Measurements from ENCODE around the gene ZEB2. TPM values are rescaled to one million over a fixed set of nuclear protein-coding genes. Genes with fewer than 3 reads are reported as not detected.

Gene ZEB2
- total RNA-seq, 4 donors from 2014 or later: 187 to 346 (median 266) TPM

DNA sequence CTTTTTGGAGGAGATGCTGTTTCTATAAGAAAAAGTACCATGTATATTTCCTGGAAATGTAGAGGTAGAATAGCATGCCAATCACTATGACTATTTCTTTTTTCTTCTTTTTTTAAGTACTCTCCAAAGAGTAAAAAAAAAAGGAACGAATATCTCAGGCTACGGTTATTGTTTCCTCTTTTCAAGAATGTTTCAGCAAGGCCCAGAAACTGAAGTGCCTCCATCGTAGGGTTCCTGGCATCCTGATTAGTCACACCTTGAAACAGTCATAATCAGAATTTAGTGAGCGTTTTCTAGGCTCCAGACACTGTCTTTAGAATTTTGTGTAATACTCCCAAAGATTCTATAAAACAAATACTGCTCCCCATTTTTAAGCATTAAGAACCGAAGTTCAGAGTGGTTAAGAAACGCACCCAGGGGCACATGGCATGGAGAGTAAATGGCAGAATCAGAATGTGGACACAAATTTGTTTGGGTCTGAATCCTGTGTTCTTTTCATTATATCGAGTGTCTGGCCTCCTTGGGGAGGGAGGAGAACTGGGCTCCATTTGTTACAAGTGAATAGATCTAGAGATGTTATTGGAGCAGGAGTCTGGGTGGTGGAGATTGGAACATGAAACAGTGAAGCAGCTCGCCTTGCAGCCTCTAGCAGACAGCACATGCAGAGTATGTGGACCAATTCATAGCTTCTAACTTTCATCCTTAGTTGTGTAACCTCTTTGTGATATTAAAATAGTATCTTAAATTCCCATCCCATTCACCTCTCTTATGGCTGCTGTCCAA lies 26.7 kb downstream of the ZEB2 start:
- TF ChIP-seq CTCF (IDR thresholded peaks at IDR 0.05; ENCODE audit: low read depth): no peak

- no peak for TF ChIP-seq CTCF (IDR thresholded peaks at IDR 0.05; ENCODE audit: low read depth)
These were observed 29.1 kb downstream of the ZEB2 start for GRCh38 chr2:144490857-144491256.

GRCh38 chr2:144490017-144490416 lies 29.9 kb downstream of the ZEB2 start:
- TF ChIP-seq CTCF (IDR thresholded peaks at IDR 0.05; ENCODE audit: low read depth): no peak

DNA sequence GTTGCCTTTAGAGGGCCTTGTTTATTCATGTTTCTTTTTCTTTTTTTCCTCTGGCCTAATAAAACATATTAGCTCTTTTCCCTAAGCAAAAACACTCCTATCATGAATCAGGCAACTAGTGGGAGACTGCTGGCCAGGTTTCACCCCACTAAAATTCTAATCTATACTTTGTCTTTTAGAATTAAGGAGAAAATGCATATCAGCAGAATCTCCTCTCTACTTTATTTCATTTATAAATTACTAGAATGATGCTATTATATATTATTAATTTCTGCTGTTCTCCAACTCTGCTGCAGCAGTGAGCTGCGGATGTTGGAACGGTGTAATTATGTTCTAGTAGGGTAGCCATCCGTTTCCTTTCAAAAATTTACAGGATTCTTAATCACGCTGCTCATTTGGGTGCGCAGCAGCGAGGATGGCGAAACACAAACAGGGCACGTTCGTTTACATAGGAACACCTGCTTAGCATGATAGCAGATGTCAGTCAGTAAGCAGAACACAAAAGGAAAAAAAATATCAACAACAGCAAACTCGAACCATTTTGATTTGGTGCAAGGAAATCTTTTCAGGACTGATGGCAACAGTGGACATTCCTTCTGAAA lies 30.5 kb downstream of the ZEB2 start:
- no peak for TF ChIP-seq CTCF (IDR thresholded peaks at IDR 0.05; ENCODE audit: low read depth)

DNA sequence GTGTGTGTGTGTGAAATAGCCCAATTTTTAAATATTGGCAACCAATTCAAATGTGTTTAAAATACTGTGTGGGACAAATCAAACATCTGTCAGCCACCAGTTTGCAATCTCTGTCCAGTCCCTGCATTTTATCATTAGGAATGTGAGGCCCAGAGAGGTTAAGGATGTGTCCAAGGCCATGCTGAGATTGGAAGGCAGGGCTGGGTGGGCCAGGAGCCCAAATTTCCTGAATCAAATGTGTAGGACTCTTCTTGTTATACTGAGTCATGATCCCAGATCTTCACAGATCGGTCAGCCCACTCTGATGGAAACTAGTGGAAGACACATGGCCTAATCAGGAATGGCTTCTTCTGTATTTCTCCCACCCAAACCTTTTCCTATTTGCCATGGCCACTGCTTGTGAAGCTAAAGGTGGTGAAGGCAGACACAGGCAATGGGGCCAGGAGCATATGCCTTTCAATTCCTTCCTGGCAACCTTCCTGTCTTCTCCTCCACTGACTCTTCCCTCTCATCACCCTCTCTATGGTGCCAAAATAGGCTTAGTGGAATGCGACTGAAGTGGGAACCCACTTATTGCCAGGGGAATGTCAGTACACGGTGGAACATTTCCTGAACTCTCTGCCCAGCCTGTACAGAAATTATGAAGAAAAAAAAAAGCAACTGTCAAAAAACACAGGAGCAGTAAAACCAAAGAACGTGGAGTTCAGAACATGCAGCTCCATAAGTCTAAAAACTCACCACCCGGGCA lies 35.5 kb downstream of the ZEB2 start:
- no peak for TF ChIP-seq CTCF (IDR thresholded peaks at IDR 0.05; ENCODE audit: low read depth)

DNA sequence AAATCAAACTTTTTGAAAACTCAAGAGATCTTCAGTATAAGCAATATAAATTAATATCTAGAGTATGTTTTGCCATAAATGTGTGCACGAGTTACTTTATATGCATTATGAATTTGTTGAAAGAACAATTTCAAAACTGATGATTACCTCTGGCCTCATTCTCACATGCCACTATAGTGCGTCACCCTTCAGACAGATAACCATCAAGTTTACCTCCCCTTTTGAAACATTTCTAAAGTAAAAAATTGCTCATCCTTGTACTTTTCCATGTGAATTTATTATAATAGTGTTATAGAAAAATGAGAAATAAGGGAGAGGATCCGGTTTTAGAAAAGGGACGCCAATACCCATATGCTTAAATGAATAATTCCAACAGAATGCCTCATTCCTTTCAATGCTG lies 38.3 kb downstream of the ZEB2 start:
- no peak for TF ChIP-seq CTCF (IDR thresholded peaks at IDR 0.05; ENCODE audit: low read depth)

- TF ChIP-seq CTCF (IDR thresholded peaks at IDR 0.05; ENCODE audit: low read depth): no peak
These were observed 38.8 kb downstream of the ZEB2 start for GRCh38 chr2:144481109-144481508.

Measured in subcutaneous adipose tissue (tissue), 4 donors.